ENCODE data around the gene PPIB.

PPIB gene

DNA sequence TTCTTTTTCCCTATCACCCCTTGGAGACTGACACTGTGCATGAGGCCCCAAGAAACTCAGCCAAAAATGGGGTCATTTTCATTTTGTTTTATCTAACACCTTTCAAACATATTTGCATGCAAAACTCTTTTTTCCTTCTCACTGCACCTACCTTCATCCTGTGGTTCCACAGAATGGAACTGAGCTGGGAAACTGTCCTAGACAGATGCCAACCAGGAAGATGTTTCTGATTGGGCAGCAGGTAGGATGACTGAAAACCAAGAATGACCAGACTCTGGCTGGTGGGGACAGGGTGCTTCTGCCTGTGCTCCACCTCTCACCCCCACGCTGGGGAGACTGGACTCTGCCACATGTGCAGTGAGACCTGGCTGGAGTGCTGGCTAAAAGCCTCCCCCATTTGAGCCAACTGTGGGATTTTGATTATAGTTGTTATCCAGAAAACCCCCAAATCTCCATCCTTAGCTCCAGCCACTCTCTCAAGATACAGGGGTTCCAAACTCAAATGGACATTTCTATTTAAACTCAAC, 5.2 kb downstream of the PPIB start:
- no peak overlapping the region for H3K4me2 ChIP-seq (ENCODE audit: low read depth, low read length, poor library complexity, severe bottlenecking)
- H3K4me3 ChIP-seq (ENCODE audit: low read length, poor library complexity, severe bottlenecking): no peak overlapping the region
- H3K4me1 ChIP-seq (ENCODE audit: insufficient read depth, low read length, poor library complexity, severe bottlenecking): peaks cover 30% of the 10 kb centered on the region
- peaks cover 47% of the 10 kb centered on the region for H3K79me2 ChIP-seq (ENCODE audit: insufficient read depth, low read length)
- H3K9me2 ChIP-seq (replicated peaks; ENCODE audit: low read depth, low read length): no peaks in the 10 kb centered on the region
- no peak for TF ChIP-seq EZH2phosphoT487 (IDR thresholded peaks at IDR 0.05; ENCODE audit: borderline replicate concordance)
- TF ChIP-seq, protein P1, sequence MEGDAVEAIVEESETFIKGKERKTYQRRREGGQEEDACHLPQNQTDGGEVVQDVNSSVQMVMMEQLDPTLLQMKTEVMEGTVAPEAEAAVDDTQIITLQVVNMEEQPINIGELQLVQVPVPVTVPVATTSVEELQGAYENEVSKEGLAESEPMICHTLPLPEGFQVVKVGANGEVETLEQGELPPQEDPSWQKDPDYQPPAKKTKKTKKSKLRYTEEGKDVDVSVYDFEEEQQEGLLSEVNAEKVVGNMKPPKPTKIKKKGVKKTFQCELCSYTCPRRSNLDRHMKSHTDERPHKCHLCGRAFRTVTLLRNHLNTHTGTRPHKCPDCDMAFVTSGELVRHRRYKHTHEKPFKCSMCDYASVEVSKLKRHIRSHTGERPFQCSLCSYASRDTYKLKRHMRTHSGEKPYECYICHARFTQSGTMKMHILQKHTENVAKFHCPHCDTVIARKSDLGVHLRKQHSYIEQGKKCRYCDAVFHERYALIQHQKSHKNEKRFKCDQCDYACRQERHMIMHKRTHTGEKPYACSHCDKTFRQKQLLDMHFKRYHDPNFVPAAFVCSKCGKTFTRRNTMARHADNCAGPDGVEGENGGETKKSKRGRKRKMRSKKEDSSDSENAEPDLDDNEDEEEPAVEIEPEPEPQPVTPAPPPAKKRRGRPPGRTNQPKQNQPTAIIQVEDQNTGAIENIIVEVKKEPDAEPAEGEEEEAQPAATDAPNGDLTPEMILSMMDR (conservative IDR thresholded peaks at IDR 0.05; ENCODE audit: low read length): no peak
- peaks cover 55% of the 10 kb centered on the region; the same call in 1 of the 2 replicates for H3K36me3 ChIP-seq (ENCODE audit: insufficient read depth, low read length)
- no peak overlapping the region for H2AFZ ChIP-seq (ENCODE audit: low read length)
- peaks cover 44% of the 10 kb centered on the region for H4K20me1 ChIP-seq (ENCODE audit: insufficient read depth, low read length, poor library complexity, severe bottlenecking)
- peaks cover 2% of the 10 kb centered on the region; the same call in 1 of the 2 replicates for H3F3A ChIP-seq (ENCODE audit: low read depth)
- H3K9me3 ChIP-seq (ENCODE audit: insufficient read depth, low read depth, low read length): no peaks in the 10 kb centered on the region
- no peak overlapping the region for H3K9ac ChIP-seq (ENCODE audit: low read depth, low read length, poor library complexity, severe bottlenecking)
- no peaks in the 10 kb centered on the region for H3K27me3 ChIP-seq (ENCODE audit: insufficient read depth, low read length, poor library complexity, severe bottlenecking)

DNA sequence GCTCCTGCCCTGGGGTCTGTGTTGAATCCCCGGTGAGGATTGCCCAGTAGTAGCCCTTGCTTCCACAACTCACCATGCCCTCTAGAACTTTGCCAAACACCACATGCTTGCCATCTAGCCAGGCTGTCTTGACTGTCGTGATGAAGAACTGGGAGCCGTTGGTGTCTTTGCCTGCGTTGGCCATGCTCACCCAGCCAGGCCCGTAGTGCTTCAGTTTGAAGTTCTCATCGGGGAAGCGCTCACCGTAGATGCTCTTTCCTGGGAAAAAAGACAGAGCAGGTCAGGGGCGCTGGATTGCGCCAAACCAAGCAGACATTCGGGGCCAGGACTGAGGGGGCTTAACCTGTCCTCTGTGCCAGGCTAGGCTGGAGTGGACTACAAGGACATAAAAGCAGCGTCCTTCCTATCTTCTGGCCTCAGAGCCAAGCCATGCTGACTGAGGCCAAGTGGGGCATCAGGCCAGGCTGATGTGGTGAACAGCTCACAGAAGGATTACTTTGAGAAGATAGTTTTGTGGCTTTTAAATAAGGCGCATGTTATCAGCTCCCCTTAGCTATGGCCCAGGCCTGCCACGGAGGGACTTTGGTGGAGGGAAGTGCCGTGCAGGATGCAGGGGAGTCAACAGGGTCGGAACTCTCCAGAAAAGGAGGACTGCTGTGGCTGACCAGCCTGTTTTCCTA, 6.0 kb downstream of the PPIB start:
- peaks cover 39% of the 10 kb centered on the region for H3K79me2 ChIP-seq (ENCODE audit: insufficient read depth, low read length)

DNA sequence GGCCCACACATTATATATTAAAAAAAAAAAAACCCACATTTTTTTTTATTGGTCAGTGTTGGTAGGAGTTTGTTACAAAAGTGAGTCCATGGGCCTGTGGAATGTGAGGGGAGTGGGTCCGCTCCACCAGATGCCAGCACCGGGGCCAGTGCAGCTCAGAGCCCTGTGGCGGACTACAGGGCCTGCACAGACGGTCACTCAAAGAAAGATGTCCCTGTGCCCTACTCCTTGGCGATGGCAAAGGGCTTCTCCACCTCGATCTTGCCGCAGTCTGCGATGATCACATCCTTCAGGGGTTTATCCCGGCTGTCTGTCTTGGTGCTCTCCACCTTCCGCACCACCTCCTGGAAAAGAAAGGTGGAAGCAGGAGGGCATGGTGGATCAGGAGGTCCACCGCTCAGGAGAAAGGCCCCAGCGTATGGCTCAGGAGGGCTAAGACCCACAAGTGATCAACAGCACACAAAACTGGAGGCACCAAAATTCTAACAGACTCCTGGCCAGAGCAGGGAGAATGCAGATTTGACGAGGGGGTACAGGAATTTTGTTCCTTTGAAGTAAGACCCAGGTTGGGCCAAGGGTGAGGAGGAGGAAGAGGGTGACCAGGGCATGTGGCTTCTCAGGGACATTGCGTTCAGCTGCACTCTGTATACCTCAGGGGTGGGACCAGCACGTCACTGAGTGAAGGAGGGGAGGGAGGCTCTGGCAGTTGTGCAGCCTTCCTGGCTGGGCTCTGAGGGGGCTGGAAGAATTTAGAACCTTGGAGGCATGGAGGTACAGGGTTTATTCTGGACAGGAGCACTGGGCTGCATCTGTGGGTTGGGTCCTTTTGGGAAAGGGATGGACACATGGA, 6.8 kb downstream of the PPIB start:
- Histone ChIP-seq H2AFZ (ENCODE audit: low read length) (no peak overlapping the region), H3F3A (ENCODE audit: low read depth) (peaks cover 2% of the 10 kb centered on the region; the same call in 1 of the 2 replicates), H3K9ac (ENCODE audit: low read depth, low read length, poor library complexity, severe bottlenecking) (no peak overlapping the region), H3K4me2 (ENCODE audit: low read depth, low read length, poor library complexity, severe bottlenecking) (no peak overlapping the region), H3K4me3 (ENCODE audit: low read length, poor library complexity, severe bottlenecking) (no peak overlapping the region), H3K36me3 (ENCODE audit: insufficient read depth, low read length) (peaks cover 55% of the 10 kb centered on the region; the same call in 1 of the 2 replicates), H3K9me2 (replicated peaks; ENCODE audit: low read depth, low read length) (no peaks in the 10 kb centered on the region), H3K79me2 (ENCODE audit: insufficient read depth, low read length) (peaks cover 31% of the 10 kb centered on the region), H3K27me3 (ENCODE audit: insufficient read depth, low read length, poor library complexity, severe bottlenecking) (no peaks in the 10 kb centered on the region), H3K4me1 (ENCODE audit: insufficient read depth, low read length, poor library complexity, severe bottlenecking) (peaks cover 22% of the 10 kb centered on the region), H4K20me1 (ENCODE audit: insufficient read depth, low read length, poor library complexity, severe bottlenecking) (peaks cover 29% of the 10 kb centered on the region), H3K9me3 (ENCODE audit: insufficient read depth, low read depth, low read length) (no peaks in the 10 kb centered on the region)
- no peak for TF ChIP-seq EZH2phosphoT487 (IDR thresholded peaks at IDR 0.05; ENCODE audit: borderline replicate concordance)
- TF ChIP-seq, protein P1 (conservative IDR thresholded peaks at IDR 0.05; ENCODE audit: low read length): no peak

More for the DNA sequence above, 6.0 kb downstream of the PPIB start:
- Histone ChIP-seq H3K36me3 (ENCODE audit: insufficient read depth, low read length) (peaks cover 55% of the 10 kb centered on the region; the same call in 1 of the 2 replicates), H3K9ac (ENCODE audit: low read depth, low read length, poor library complexity, severe bottlenecking) (no peak overlapping the region), H3F3A (ENCODE audit: low read depth) (peaks cover 2% of the 10 kb centered on the region; the same call in 1 of the 2 replicates), H3K27me3 (ENCODE audit: insufficient read depth, low read length, poor library complexity, severe bottlenecking) (no peaks in the 10 kb centered on the region), H3K9me2 (replicated peaks; ENCODE audit: low read depth, low read length) (no peaks in the 10 kb centered on the region), H3K4me3 (ENCODE audit: low read length, poor library complexity, severe bottlenecking) (no peak overlapping the region), H3K4me2 (ENCODE audit: low read depth, low read length, poor library complexity, severe bottlenecking) (no peak overlapping the region), H4K20me1 (ENCODE audit: insufficient read depth, low read length, poor library complexity, severe bottlenecking) (peaks cover 36% of the 10 kb centered on the region), H2AFZ (ENCODE audit: low read length) (no peak overlapping the region), H3K4me1 (ENCODE audit: insufficient read depth, low read length, poor library complexity, severe bottlenecking) (peaks cover 25% of the 10 kb centered on the region), H3K9me3 (ENCODE audit: insufficient read depth, low read depth, low read length) (no peaks in the 10 kb centered on the region)
- TF ChIP-seq EZH2phosphoT487 (IDR thresholded peaks at IDR 0.05; ENCODE audit: borderline replicate concordance): no peak
- TF ChIP-seq, protein P1 (conservative IDR thresholded peaks at IDR 0.05; ENCODE audit: low read length): no peak

Measured in Loucy (cell line).